ENCODE results near the gene NT5C3B. TPM values are rescaled to one million over a fixed set of nuclear protein-coding genes. Genes with fewer than 3 reads are reported as not detected.

The NT5C3B gene
- polyA plus RNA-seq, 1 donor (not counting 4 experiments of a cell fraction or from before 2014, with no cell fraction given): 109 TPM

DNA sequence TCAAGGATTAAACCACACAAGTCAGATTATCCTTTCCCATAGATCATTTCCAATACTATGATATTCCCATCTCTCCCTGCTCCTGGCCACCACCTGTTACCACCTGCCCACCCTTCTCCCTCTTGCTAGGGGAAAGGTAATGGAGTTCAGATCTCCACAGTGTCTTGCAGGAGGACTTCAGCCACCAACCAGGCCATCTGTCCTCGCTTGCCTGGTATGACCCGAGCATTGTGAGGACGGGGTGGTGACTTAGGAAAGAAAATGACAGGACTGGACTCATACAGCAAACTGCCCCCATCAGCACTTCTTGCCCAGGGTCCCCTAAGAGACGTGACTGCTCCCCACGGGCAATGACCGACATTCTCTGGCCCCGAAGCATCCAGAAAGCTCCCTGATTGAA is 12.5 kb downstream of the NT5C3B start:
- Histone ChIP-seq H3K27me3 (ENCODE audit: control insufficient read depth, extremely low read depth, insufficient read depth, low read length) (peaks cover 9% of the 10 kb centered on the region), H2AFZ (ENCODE audit: control insufficient read depth, low read length) (no peak overlapping the region), H3K9me1 (ENCODE audit: control insufficient read depth, extremely low read depth, insufficient read depth, low read length) (no peaks in the 10 kb centered on the region), H3K4me2 (ENCODE audit: control insufficient read depth, extremely low read depth, insufficient read depth, low read depth, low read length) (no peak overlapping the region), H3K36me3 (ENCODE audit: control insufficient read depth in 2 of 2, extremely low read depth in 1 of 2, insufficient read depth in 2 of 2, low read length in 2 of 2) (peaks cover 2 to 8% of the 10 kb centered on the region in 2 experiments), H3K4me1 (ENCODE audit: control insufficient read depth, extremely low read depth, insufficient read depth, low read length) (no peaks in the 10 kb centered on the region), H3K9ac (ENCODE audit: control insufficient read depth, extremely low read depth, insufficient read depth, low read length) (no peak overlapping the region), H4K20me1 (ENCODE audit: control insufficient read depth, extremely low read depth, insufficient read depth, low read length) (no peaks in the 10 kb centered on the region), H3K9me3 (ENCODE audit: control insufficient read depth, low read depth, low read length) (no peaks in the 10 kb centered on the region), H3K79me2 (ENCODE audit: control insufficient read depth, insufficient read depth, low read length) (no peaks in the 10 kb centered on the region), H3K4me3 (ENCODE audit: control insufficient read depth in 2 of 3, extremely low read depth in 1 of 3, insufficient read depth in 2 of 3, low read depth in 1 of 3, low read length in 3 of 3) (no peak overlapping the region), H3K27ac (ENCODE audit: control insufficient read depth, insufficient read depth, low read length) (no peak overlapping the region)
- FAIRE-seq: no peak
- TF ChIP-seq EZH2 (IDR thresholded peaks at IDR 0.05; ENCODE audit: low read length) (no peak), CTCF (optimal IDR thresholded peaks at IDR 0.05 in 1 of 3, IDR thresholded peaks at IDR 0.05 in 1 of 3, conservative IDR thresholded peaks at IDR 0.05 in 1 of 3; ENCODE audit: extremely low read depth in 1 of 3, insufficient read depth in 2 of 3, low read length in 3 of 3) (no peak)
- dilution Hi-C loops (cut with MboI; ENCODE audit: extremely low pct_ligation_motif_present, low sequenced_read_pairs): no loop called here
- no peak for DNase-seq (ENCODE audit: low read depth, low spot score)

GRCh38 chr17:41823141-41823524 is 12.9 kb downstream of the NT5C3B start:
- H2AFZ ChIP-seq (ENCODE audit: control insufficient read depth, low read length): no peak overlapping the region
- peaks cover 9% of the 10 kb centered on the region for H3K27me3 ChIP-seq (ENCODE audit: control insufficient read depth, extremely low read depth, insufficient read depth, low read length)
- H3K36me3 ChIP-seq (ENCODE audit: control insufficient read depth in 2 of 2, extremely low read depth in 1 of 2, insufficient read depth in 2 of 2, low read length in 2 of 2): peaks cover 0 to 8% of the 10 kb centered on the region in 2 experiments
- no peak overlapping the region for H3K4me2 ChIP-seq (ENCODE audit: control insufficient read depth, extremely low read depth, insufficient read depth, low read depth, low read length)
- H3K4me3 ChIP-seq (ENCODE audit: control insufficient read depth in 2 of 3, extremely low read depth in 1 of 3, insufficient read depth in 2 of 3, low read depth in 1 of 3, low read length in 3 of 3): no peak overlapping the region
- H4K20me1 ChIP-seq (ENCODE audit: control insufficient read depth, extremely low read depth, insufficient read depth, low read length): no peaks in the 10 kb centered on the region
- H3K9me3 ChIP-seq (ENCODE audit: control insufficient read depth, low read depth, low read length): no peaks in the 10 kb centered on the region
- dilution Hi-C loops (cut with MboI; ENCODE audit: extremely low pct_ligation_motif_present, low sequenced_read_pairs): no loop called here
- no peak for DNase-seq (ENCODE audit: low read depth, low spot score)
- H3K79me2 ChIP-seq (ENCODE audit: control insufficient read depth, insufficient read depth, low read length): no peaks in the 10 kb centered on the region
- no peak for TF ChIP-seq CTCF (optimal IDR thresholded peaks at IDR 0.05 in 1 of 3, IDR thresholded peaks at IDR 0.05 in 1 of 3, conservative IDR thresholded peaks at IDR 0.05 in 1 of 3; ENCODE audit: extremely low read depth in 1 of 3, insufficient read depth in 2 of 3, low read length in 3 of 3)
- H3K9ac ChIP-seq (ENCODE audit: control insufficient read depth, extremely low read depth, insufficient read depth, low read length): no peak overlapping the region
- no peaks in the 10 kb centered on the region for H3K9me1 ChIP-seq (ENCODE audit: control insufficient read depth, extremely low read depth, insufficient read depth, low read length)
- H3K4me1 ChIP-seq (ENCODE audit: control insufficient read depth, extremely low read depth, insufficient read depth, low read length): no peaks in the 10 kb centered on the region
- H3K27ac ChIP-seq (ENCODE audit: control insufficient read depth, insufficient read depth, low read length): no peak overlapping the region
- no peak for FAIRE-seq
